NCI-H526 treated with DMSO at 0.1 percent for 48 hours (cell line): ENCODE results near the gene P4HB.
"Not testable (repeated sequence)": the region's sequence is repeated elsewhere in the genome, so short reads cannot be mapped to it uniquely, and the experiment has no call there.

Experiments used
- DNase-seq: peaks from one replicate; lab custom pipeline; 2025; lab: John Stamatoyannopoulos, UW

The P4HB gene

DNA sequence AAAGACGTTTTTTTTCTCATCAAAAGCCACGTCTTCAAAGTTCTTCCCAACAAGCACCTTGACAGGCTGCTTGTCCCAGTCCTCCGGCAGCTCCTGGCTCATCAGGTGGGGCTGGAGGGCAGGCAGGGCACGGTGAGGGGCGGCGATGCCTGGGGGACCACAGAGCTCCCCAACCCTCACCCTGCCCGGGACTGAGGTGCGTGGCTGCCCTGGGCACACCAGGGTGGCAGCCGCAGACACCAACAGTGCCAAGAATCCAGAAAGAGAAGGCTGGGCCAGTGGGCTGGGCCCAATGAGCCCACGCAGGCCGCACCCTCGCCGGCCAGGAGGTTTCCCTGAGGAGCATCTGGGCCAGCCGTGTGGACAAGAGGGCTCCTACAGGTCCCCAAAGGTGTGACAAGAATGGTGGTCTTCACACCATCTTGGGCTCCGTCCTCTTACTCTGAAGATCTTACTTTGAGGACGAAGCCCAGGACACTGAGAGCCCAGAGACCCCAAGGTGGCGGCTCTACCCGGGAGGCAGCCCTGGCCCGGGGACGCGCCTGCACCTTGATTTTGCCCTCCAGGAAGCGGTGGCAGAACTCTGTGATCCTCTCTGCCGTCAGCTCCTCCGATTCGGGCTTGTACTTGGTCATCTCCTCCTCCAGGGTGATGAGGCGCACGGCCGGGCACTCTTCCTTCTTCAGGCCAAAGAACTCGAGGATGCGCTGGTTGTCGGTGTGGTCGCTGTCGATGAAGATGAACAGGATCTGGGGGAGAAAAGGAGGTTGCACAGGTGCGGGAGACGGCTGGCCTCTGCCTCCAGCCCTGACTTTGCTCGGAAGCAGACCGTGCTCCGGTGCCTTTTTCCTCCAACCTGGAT is 14.2 kb downstream of the P4HB start:
- no peak for DNase-seq

DNA sequence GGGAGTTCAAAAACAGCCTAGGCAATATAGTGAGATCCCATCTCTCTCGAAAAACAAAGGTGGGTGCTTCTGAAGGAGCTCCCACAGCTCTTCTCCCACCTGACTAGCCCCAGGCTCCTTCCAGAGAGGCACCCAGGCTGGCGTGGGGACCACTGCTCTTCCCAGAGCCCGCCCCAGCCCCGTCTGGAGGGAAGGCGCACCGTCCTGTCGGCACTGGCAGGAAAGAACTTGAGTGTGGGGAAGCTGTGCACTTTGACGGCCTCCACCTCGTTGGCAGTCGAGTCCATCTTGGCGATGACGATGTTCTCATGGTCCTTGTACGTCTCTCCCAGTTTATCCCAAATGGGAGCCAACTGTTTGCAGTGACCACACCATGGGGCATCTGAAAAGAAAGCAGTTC is 15.0 kb downstream of the P4HB start:
- DNase-seq = no peak

DNA sequence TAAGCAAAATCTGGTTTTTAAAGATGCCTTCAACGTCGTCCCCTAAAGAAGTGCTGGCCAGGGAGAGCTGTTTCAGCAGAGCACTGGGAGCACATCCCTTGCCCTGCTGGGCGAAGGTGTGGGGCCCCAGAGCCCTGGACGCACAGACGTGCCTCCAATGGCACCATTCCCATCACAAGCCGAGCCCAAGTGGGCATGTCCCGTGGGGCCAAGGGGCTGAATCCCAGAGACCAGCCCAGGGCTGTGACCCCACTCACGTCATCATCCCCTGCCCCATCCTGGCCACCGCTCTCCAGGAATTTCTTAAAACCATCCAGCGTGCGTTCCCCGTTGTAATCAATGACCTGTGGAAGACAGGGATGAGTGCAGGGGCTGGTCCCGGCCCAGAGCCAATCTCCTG is 15.4 kb downstream of the P4HB start:
- DNase-seq = no peak

DNA sequence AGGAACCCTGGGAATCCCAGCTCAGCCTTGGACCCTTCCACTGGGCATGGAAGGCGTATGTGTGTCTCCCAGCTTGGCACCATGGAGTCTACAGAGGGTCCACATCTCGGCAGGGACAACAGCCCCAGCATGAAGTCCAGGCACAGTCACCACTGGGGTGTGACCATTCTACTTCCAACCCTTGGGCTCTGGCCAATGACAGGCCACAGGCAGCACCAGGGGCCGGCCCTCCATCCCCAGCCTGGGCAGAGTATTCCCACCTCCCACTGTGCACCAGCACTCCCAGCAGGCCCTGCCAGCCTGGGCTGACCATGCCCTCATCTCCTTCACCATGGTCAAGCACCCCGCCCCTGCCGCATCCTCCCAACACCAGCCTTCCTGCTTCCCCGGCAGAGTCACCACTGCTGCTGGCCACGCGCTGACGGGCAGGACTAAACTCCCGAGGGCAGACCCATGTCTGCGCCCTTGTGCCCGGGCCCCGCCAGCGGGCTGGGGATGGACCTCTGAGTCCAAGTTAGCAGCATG is 15.9 kb downstream of the P4HB start:
- no peak for DNase-seq

DNA sequence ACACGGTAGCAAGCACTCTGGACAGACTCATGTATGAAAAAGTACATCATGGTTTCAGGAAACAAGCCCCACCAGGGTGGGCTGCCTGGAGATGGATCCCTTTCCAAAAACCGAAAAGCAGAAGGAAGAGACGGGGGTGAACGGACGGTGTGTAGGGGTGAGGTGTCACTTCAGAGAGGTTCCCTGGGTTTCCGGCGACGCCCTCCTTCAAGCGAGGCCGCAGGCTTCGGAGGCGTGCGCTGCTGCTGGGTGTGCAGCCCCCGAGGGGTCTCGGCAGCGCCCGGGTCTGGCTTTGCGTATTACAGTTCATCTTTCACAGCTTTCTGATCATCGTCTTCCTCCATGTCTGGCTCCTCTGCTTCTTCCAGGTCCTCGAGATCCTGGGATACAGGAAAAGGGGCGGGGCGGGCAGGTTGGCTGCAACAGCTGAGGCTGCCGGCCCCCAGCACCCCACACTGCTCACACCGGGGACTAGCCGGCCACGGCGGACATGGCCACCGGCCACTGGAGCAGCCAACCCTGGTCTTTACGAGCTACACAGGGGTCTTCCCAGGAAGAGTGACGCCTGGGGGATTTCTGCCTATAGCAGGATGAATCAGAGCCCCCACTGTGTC is 16.5 kb downstream of the P4HB start:
- no peak for DNase-seq

DNA sequence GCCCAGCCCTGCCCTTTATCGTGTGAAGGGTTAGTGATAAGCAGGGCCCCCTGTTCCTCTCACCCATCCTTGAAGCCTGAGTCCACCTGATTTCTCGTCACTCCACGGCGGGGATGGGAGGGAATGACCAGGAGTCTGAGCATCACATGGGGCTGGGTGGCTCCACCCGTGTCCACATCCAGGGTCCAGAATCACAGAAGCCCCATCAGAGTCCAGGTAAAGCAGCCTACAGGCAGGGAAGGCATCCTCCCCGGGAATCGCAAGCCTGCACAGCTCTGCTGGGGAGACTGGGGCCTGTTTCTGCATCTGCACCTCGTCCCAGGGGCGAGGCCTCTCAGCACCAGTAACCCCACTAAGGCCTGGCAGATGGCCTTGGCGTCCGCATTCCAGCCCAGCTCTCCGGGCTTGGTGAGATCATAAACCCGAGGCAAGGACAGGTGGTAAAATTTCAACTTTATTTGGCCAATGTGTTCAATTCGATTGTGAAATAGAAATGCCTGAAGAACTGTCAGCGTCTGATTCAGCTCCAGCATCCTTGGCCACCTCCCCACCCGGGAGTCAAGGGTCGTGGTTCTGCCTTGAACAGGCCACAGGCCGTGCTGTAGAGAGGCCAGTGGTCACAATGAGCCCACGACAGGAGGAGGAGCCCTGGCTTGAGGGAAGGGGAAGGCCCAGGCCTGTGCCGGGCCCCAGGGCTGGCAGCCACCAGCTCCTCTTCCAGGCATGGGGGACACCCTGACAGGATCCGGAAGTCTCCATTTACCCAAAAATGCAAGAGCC is 17.4 kb downstream of the P4HB start:
- DNase-seq = no peak

DNA sequence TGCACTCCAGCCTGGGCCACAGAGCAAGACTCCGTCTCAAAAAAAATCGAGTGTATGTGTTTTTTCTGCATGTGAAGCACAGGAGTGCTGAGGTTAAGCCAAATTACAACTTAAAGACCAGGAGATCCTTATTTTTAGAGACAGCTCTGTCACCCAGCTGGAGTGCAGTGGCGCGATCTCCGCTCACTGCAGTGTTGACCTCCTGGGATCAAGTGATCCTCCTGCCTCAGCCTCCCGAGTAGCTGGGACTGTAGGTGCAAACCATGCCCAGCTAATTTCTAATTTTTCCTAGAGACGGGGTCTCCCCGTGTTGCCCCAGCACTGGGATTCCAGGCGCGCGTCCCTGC is 18.0 kb downstream of the P4HB start:
- no peak for DNase-seq

DNA sequence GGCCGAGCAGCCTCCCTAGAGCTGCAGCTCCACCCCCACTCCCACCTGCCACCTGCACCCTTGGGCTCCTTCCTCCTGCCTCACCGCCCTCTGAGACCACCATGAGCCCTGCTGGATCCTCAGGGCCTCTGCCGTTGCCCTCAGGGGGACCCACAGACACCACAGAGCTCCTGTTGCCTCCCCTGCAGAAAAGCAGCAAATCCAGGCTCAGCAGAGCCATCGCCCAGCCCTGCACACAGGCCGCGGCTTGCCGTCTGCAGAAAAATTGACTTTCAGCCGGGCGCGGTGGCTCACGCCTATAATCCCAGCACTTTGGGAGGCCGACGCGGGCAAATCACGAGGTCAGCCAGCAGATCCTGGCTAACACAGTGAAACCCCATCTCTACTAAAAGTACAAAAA is 18.5 kb downstream of the P4HB start:
- no peak for DNase-seq

DNA sequence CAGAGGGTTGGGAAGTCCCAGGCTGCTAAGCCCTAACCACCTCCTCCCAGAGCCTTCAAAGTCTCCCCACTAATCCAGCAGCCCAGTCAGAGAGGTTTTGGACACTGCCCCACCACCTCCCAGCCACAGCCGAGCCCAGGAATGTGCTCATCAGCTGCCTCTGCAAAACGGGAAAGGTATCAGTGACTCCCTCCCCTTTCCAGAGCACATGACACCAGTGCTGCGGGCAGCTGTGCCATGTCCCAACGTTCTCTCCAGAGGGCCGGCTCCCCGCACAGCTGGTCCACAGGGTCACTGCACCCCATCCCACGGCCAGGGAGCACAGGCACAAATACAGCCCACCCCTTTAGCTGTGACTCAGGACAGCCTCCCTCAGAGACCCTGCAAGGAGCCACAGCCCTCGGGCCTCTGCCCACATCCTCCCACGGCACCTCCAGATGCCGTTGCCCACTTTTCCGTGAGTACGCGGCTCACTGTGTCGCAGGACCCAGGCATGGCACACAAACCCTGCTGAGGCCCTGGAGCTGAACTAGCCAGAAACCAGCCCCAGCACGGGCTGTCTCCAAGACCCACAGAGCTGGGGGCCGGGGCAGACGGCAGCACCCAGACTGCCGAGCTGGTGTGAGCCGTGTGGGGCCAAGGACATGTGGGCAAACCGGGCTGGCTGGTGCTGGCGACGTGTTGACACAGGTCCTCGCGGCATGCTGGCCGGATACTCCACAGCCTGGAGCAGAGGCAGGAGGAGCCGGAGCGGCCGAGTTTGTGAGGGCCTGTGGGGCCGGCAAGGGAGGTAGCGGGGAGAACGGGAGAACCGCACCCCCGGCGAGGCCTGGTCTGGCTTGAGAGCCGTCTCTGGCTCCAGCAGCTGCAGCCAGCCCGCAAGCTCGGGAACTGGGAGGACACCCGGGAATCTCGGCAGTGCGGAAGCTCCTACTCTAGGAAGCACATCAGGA is 19.2 kb downstream of the P4HB start:
- no peak for DNase-seq

DNA sequence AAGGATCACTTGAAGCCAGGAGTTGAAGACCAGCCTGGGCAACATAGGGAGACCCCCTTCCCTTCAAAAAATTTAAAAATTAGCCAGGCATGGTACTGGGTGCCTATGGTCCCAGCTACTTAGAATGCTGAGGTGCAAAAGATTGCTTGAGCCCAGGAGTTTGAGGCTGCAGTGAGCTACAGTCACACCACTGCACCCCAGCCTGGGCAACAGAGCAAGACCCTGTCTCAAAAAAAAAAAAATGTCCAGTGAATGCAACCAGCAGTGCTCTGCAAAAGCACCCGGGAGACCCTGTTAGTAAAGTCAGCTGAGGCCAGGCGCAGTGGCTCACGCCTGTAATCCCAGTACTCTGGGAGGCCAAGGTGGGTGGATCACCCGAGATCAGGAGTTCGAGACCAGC is 20.3 kb downstream of the P4HB start:
- not testable (repeated sequence) for DNase-seq

DNA sequence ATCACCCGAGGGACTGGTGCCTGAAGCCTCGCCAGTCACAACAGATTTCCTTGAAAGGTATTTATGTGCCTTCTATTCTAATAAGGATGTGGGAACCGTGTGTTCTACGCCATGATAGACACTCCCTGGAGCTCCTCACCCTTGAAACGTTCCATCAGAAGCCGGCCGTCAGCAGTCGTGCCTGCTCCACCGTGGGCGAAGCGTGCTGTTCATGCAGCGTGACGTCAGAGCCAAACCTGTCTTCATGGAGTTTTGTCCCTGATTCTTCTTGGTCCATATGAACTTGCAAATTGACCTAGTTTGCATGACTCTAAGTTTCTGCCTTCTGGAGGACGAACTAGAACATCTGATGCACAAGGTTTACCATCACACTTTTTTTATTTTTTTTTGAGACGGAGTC is 21.0 kb downstream of the P4HB start:
- DNase-seq = no peak

DNA sequence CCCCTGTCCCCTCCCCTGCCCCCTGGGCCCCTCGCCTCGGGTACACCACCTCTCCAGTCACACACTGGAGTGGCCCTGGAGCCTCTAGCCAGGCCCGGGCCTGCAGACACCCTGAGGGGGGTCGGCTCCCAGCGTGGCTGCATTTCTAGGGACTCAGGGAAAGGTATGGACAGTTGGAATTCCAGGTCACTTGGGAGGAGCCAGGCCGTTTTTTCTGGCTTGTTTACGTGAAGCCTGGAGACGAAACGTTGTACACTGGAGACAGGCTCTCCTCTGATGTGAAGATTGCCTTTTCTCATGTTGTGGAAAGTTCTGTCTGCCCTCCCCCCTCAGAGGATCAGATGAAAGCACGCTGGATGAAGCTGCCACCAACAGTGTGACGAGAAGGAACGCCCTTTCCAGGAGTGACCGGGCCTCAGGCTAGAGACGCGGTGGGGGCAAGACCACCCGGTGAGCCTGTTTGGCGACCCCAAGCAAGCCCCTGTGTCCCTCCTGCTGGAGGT is 21.5 kb downstream of the P4HB start:
- DNase-seq = no peak

DNA sequence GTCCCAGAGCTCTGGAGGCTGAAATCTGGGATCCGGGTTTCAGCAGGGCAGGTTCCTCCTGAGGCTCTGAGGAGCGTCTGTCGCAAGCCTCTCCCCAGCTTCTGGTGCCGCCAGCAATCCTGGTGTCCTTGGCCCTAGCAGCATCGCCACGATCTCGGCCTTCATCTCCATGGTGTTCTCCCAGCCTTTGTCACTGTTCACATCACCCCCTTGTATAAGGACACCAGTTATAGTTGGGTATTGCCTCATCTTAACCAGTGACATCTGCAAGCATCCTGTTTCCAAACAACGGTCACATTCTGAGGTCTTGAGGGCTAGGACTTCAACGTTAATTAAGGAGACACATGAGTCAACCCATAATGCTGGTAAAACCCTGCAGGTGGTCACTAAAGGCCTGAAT is 22.7 kb downstream of the P4HB start:
- no peak for DNase-seq

DNA sequence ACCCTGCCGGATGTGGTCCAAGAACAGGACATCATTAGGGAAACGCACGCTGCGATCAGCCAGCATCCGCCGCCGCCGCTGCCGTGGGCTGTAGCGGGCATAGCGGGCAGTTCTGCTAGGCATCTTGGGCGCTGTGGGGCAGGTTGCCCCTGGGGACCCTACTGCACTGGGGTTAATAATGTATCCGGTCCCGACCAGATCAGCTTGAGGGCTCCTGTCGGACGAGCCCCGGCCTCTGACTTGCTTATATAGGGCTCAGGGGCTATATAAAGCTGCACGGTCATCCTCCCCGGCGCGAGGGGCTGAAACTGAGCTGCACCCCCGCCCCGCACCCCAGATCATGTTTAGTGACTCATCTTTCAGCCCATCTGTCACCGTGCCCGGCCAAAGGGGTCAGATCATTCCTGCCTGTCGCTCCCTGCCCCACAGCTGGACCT is 25.5 kb downstream of the P4HB start, which contains the start of gene PPP1R27:
Gene PPP1R27 (minus strand): TSS at position 220 of the 437 bp plus-strand sequence. CDS start 97 bp downstream, at position 123.
- no peak for DNase-seq

DNA sequence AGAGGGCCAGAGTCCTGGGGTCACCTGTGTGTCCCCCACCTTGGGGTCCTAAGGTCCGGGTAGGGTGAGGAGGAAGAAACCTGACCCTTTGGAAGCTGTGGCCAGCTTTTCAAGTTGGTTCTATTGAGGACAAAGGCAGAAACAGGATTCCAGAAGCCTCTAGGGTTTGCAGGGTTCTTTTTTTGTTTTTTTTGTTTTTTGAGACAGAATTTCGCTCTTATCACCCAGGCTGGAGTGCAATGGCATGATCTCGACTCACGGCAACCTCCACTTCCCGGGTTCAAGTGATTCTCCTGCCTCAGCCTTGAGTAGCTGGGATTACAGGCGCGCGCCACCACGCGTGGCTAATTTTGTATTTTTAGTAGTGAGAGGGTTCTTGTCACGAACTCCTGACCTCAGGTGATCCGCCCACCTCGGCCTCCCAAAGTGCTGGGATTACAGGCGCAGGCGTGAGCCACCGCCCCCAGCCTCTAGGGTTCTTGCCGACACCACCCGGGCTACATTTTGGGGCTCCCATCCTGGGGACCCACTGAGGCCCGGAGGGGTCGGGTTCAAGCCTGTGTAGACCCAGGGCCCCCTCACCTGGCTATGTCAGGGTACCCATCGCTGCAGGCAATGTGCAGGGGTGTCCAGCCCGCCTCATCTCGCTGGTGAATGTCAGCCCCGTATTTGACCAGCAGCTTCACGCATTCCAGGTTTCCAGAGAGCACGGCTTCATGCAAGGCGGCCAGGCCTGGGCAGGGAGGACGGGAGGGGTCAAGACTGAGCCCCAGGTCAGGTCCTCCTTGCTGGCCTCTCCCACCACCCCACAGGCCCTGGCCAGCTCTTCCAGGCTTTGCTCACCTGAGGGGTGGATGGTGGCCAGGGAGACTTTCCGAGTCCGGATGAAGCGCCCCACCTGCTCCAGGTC is 26.2 kb downstream of the P4HB start:
- no peak for DNase-seq

DNA sequence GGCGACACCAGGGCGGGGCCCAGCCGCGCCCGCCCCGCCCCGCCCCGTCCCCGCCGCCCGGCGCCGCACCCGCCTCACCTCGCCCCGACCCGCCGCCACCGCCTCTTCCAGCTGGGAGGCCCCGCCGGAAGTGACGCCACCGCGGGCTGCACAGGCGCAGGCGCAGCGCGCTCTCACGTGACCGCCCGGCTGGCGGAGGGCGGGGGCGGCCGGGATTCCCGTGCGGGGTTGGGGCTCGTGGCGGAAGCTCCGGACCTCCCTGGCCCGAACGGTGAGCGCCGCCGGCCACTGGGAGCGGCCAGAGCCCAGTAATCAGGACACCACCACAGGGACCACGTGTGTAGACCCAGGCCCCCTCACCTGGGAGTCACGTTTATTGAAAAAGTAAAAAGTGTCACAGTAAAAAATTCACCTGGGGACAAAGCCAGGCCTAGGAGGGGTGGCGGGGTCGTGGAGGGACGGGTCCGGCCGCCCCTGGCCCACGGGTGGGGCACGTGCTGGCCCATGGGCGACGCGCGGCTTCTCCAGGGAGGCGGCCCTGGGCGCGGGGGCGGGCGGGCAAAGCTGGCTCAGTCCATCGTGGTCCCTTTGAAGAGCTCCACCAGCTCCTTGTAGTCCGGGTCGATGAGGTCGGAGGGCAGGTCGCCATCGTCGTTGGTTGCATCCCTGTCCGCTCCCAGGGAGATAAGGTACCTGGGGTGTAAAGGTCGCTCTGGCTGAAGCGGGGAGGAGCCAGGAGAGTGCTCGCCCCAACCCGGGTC is 27.0 kb downstream of the P4HB start, which contains the start of gene MCRIP1:
Gene MCRIP1 (minus strand): TSS at position 132 of the 761 bp plus-strand sequence. CDS start 8,785 bp downstream, outside the sequence.
- DNase-seq = peak; percentile 86

DNA sequence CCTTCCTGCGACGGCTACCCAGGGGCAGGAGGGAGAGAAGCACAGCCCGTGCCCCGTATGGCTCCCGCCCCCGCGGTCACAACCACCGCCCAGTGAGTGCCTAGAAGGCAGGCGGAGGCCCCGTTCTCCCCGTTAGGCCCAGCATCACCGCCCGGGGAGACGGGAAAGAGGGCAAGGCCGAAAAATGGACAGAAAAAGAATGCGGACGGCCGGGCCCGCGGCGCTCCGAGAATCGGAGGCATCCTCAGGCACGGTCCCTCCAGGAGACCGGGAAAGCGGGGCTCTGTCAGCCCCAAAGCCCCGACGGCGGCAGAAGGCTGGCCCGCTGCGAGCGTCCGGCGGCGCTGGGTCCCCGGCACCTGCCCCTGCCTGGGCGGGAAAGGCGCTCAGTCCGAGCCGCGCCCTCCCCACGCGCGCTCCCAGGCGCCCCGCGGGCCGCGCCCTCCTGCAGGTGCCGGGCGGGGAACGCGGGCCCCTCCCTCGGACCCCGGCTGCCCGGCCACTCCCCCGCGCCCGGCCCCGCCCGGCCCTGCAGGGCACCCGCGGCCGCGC is 27.7 kb downstream of the P4HB start:
- peak; percentile 13 for DNase-seq

DNA sequence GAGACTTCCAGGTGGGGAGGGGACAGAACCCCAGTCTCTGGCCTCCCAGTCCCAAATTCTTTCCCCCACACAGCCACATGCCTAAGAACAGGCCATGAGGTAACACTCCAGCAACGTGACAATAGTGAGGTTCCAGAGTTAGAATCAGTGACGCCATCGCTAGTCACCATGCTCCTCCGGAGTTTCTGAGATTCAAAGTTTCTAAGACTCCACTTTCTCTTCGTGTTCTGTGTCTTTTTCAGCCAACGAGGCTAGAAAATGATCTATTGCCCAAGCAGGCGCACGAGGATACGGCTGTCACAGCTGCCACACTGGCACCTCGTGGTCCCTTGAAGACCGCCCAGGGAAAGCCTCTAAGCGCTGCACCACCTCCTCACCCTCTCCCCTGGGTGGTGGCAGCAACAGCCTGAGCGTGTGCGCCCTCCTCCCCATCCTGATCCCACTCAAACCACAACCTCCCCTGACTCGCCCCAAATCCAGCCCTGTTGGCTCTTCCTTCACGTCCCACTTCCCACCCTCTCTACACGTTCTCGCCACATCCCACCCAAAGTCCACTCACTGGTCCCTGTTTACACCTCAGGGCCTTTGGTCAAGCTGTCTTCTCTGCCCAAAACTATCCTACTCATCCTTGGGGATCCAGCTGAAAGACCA is 28.3 kb downstream of the P4HB start:
- DNase-seq = peak; percentile 16
